Stomach (tissue), 4 donors: Measurements from ENCODE around the gene CAPN3.

Source experiments
- POLR2A ChIP-seq, 4 donors: fragments of 450-650 bp; IDR thresholded peaks; one replicate each; pipeline ENCODE4 v1.6.1; 2016; ENCODE audit warnings: antibody characterized with exemption in 4 of 4, control low read depth in 2 of 4, mild to moderate bottlenecking in 1 of 4, moderate library complexity in 1 of 4
- POLR2AphosphoS5 ChIP-seq, 3 donors: sonication (generic); formaldehyde crosslinking; IDR thresholded peaks; one replicate each; pipeline ENCODE4 v1.6.1; 2016; ENCODE audit warnings: antibody characterized with exemption in 3 of 3
- TF ChIP-seq, protein P1 (sequence below), 7 experiments: fragments of 450-650 bp in 4 of 7; fragments of 200-600 bp in 3 of 7; sonication (generic) in 3 of 7; IDR thresholded peaks; one replicate each; pipeline ENCODE4 v1.5.1; 2016 to 2019; ENCODE audit warnings: antibody characterized with exemption in 7 of 7, control low read depth in 2 of 7, mild to moderate bottlenecking in 1 of 7

DNA sequence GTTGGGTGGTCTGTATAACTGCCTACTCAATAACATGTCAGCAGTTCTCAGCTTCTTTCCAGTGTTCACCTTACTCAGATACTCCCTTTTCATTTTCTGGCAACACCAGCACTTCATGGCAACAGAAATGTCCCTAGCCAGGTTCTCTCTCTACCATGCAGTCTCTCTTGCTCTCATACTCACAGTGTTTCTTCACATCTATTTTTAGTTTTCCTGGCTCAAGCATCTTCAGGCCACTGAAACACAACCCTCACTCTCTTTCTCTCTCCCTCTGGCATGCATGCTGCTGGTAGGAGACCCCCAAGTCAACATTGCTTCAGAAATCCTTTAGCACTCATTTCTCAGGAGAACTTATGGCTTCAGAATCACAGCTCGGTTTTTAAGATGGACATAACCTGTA is at the start of gene CAPN3:
- TF ChIP-seq, protein P1, sequence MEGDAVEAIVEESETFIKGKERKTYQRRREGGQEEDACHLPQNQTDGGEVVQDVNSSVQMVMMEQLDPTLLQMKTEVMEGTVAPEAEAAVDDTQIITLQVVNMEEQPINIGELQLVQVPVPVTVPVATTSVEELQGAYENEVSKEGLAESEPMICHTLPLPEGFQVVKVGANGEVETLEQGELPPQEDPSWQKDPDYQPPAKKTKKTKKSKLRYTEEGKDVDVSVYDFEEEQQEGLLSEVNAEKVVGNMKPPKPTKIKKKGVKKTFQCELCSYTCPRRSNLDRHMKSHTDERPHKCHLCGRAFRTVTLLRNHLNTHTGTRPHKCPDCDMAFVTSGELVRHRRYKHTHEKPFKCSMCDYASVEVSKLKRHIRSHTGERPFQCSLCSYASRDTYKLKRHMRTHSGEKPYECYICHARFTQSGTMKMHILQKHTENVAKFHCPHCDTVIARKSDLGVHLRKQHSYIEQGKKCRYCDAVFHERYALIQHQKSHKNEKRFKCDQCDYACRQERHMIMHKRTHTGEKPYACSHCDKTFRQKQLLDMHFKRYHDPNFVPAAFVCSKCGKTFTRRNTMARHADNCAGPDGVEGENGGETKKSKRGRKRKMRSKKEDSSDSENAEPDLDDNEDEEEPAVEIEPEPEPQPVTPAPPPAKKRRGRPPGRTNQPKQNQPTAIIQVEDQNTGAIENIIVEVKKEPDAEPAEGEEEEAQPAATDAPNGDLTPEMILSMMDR (IDR thresholded peaks at IDR 0.05): no peak
- TF ChIP-seq POLR2A (IDR thresholded peaks at IDR 0.05) (no peak), POLR2AphosphoS5 (IDR thresholded peaks at IDR 0.05) (no peak)
